Small intestine (tissue), 7 donors: ENCODE data around the gene TMEM50A. TPM values are rescaled to one million over a fixed set of nuclear protein-coding genes. Genes with fewer than 3 reads are reported as not detected.
"Not testable (repeated sequence)": the region's sequence is repeated elsewhere in the genome, so short reads cannot be mapped to it uniquely, and the experiment has no call there.

Experiments
- DNase-seq, 2 donors: peaks; one replicate each; pipeline versions ENCODE4 v3.0.0 to v3.0.0-alpha.2; 2013
- FAIRE-seq: peaks from 2 replicates; lab custom pipeline; 2012; peaks lifted over from hg19 to GRCh38; lab: Jason Lieb, UNC
- H3K27ac ChIP-seq, 3 donors: one replicate each; pipeline ENCODE4 v1.5.1; 2013; ENCODE audit warnings: low read length in 2 of 3, mild to moderate bottlenecking in 2 of 3, control low read depth in 1 of 3, inconsistent platforms in 1 of 3, low read depth in 1 of 3, moderate library complexity in 1 of 3
- H3K27me3 ChIP-seq, 3 donors: one replicate each; pipeline ENCODE4 v1.6.1; 2013; ENCODE audit warnings: low read length in 3 of 3, inconsistent platforms in 1 of 3; ENCODE audit not compliant: control insufficient read depth in 3 of 3, insufficient read depth in 3 of 3
- H3K36me3 ChIP-seq, 3 donors: one replicate each; pipeline ENCODE4 v1.6.1; 2013; ENCODE audit warnings: low read length in 3 of 3, inconsistent platforms in 1 of 3, low read depth in 1 of 3, mild to moderate bottlenecking in 1 of 3, moderate library complexity in 1 of 3; ENCODE audit not compliant: control insufficient read depth in 3 of 3, insufficient read depth in 2 of 3
- H3K4me1 ChIP-seq, 3 donors: one replicate each; pipeline ENCODE4 v1.6.1; 2013; ENCODE audit warnings: low read length in 2 of 3, inconsistent platforms in 1 of 3, low read depth in 1 of 3, mild to moderate bottlenecking in 1 of 3, moderate library complexity in 1 of 3; ENCODE audit not compliant: control insufficient read depth in 3 of 3, insufficient read depth in 2 of 3
- H3K4me3 ChIP-seq, 3 donors: one replicate each; pipeline ENCODE4 v1.5.1; 2013; ENCODE audit warnings: low read length in 3 of 3, control low read depth in 1 of 3, inconsistent platforms in 1 of 3, low read depth in 1 of 3, mild to moderate bottlenecking in 1 of 3, moderate library complexity in 1 of 3
- H3K9me3 ChIP-seq, 2 donors: one replicate each; pipeline ENCODE4 v1.6.1; 2013; ENCODE audit warnings: low read depth in 1 of 2, low read length in 1 of 2; ENCODE audit not compliant: control insufficient read depth in 2 of 2, insufficient read depth in 1 of 2
- WGBS, 3 donors: extraction: QIAGEN DNeasy Blood & Tissue Kit; methylation state at CpG; one replicate each; pipeline ENCODE4 v1.1.7; 2013; 5-methylcytosine and 5-hydroxymethylcytosine counted together
- polyA plus RNA-seq, 4 donors: library from polyadenylated mRNA; stranded (reverse) in 3 of 4; unstranded in 1 of 4; fragments of 200-250 nt in 3 of 4; fragments of 120-200 nt in 1 of 4; gene quantifications; one replicate each; pipeline versions ENCODE4 v1.2.1 to v1.2.3, GENCODE V29; 2013
- donor health status: healthy with polysubstance abuse.
- donor health status: control.
- donor health status: control.
- donor health status: Bipolar disorder and iron deficiency.
- donor health status: healthy.

Gene TMEM50A
- polyA plus RNA-seq, 4 donors = 45.9 to 77.6 (median 63.7) TPM

DNA sequence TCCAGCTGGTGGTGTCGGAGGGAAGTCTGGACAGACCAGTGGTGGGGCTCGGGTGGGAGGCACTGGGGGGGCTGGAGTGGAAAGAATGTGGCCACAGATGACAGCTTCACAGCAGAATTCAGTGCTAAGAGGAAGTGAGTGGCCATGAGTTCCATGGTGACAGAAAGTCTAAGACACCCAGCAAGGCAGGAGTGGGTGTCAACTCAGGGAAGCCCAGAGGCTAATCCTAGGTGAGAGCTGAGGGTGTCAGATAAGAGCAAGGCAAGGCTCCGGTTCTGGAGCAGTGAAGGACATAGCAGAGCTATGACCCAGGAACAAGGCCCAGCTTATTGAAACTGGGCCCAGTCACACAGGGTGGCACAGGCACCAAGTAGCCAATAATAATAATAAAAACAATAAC is 35.8 kb upstream of the TMEM50A start:
- not testable (repeated sequence) for DNase-seq, FAIRE-seq, H3K36me3 ChIP-seq, H3K4me3 ChIP-seq, H3K27me3 ChIP-seq, H3K9me3 ChIP-seq, H3K27ac ChIP-seq, H3K4me1 ChIP-seq
- WGBS, 3 donors = 82 to 89% (median 85%) methylated on average over 2 to 3 of the region's 3 CpGs

GRCh38 chr1:25304936-25305335 is 33.2 kb upstream of the TMEM50A start:
- not testable (repeated sequence) for H3K9me3 ChIP-seq, H3K4me1 ChIP-seq, H3K36me3 ChIP-seq, FAIRE-seq, DNase-seq, H3K4me3 ChIP-seq, H3K27me3 ChIP-seq, H3K27ac ChIP-seq
- 71 to 90% (median 81%) methylated on average over 3 to 4 of the region's 4 CpGs for WGBS, 3 donors

- not testable (repeated sequence) for DNase-seq, H3K27me3 ChIP-seq, H3K4me1 ChIP-seq, H3K4me3 ChIP-seq, H3K27ac ChIP-seq, FAIRE-seq, H3K9me3 ChIP-seq, H3K36me3 ChIP-seq
- no CpG with 5 or more reads among the region's 1 CpG for WGBS, 3 donors
These were observed 30.0 kb upstream of the TMEM50A start for GRCh38 chr1:25308168-25308567.

DNA sequence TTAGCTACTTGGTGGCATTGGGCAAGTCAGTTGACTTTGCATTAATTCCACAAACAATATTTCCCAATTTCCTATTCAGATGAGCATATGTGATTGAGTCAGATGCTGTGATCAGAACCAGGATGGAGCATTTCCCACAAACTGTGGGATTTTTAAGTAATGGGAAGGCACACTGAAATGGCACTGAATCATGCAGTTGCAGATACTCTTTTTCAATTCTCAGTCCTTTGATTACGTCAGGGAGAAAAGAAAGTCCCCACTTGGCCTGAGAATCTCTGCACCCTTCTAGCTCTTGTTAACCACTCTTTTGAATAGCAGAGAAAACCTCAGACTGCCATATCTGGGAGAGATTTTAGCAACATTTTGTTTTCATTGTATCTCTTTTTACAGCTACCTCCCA is 29.0 kb upstream of the TMEM50A start:
- 81 to 91% (median 83%) methylated on average over 1 of the region's 1 CpG for WGBS, 3 donors
- H3K4me3 ChIP-seq, DNase-seq, FAIRE-seq, H3K4me1 ChIP-seq, H3K27me3 ChIP-seq, H3K36me3 ChIP-seq, H3K9me3 ChIP-seq, H3K27ac ChIP-seq: not testable (repeated sequence)

DNA sequence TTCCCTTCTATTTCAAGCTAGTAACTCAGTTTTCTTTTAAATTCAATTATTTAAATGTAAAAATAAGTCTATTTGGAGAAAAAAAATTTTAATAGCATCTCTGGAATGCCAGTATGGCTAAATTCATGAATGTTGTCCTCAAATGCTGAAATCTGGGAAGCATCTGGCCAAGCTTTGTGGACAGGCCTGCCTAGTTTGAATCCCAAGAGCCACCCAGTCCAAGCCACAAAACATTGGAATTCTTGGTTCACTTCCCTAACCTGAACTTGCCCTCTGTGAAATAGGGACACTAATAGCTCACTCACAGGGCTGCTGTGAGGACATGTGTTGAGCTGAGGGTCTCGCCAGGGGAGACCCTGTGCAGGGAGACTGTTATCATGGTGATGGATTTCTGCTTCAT is 28.6 kb upstream of the TMEM50A start:
- H3K4me1 ChIP-seq, H3K36me3 ChIP-seq, H3K27ac ChIP-seq, FAIRE-seq, H3K27me3 ChIP-seq, DNase-seq, H3K9me3 ChIP-seq, H3K4me3 ChIP-seq: not testable (repeated sequence)
- WGBS, 3 donors = 95 to 96% (median 95%) methylated on average over 1 of the region's 1 CpG

DNA sequence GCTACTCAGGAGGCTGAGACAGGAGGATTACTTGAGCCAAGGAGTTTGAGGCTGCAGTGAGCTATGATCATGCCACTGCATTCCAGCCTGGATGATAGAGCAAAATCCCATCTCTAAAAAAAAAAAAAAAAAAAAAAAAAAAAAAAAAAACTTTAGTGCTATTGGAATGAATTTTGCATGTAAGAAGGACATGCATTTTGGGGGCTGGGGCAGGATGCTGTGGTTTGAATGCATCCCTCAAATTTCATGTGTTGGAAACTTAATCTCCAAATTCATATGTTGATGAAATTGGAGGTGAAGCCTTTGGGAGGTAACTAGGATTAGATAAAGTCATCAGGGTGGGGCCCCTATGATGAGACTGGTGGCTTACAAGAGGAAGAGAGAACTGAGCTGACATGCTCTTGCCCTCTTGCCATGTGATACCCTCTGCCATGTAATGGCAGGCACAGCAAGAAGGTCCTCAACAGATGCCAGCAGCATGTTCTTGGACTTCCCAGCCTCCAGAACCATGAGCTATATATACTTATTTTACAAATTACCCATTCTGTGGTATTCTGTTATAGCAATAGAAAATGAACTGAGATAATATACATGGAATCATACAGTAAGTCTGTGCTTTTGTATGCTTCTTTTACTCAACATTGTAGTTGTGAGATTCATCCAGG is 25.2 kb upstream of the TMEM50A start:
- not testable (repeated sequence) for H3K27me3 ChIP-seq, H3K4me3 ChIP-seq, FAIRE-seq, H3K36me3 ChIP-seq, H3K27ac ChIP-seq, DNase-seq, H3K4me1 ChIP-seq, H3K9me3 ChIP-seq

DNA sequence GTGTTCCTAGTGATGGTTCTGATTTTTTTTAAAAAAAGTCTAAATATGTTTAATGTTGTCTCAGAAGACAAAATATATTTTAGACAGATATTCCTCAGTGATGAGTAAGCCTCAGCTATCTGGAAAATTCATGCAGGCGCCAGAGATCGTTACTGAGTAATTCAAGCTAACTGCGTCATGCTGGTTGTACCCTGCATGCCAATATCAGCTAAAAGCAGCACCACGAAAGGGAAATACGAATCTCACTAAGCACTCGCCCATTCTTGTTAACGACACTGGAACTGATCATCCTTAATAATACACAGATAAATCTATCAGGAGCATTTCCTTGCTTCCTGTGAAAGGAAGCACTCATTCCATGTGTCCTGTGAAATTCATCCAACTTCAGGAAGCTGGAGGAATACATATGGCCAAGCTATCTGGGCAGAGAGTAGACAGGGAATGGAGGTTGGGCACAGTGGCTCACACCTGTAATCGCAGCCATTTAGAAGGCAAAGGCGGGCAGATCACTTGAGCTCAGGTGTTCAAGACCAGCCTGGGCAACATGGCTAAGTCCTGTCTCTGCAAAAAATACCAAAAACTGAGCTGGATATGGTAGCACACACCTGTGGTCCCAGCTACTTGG is 17.7 kb upstream of the TMEM50A start:
- H3K27me3 ChIP-seq, H3K4me3 ChIP-seq, H3K36me3 ChIP-seq, H3K9me3 ChIP-seq, H3K4me1 ChIP-seq, FAIRE-seq, H3K27ac ChIP-seq, DNase-seq: not testable (repeated sequence)
- WGBS, 3 donors = 84 to 95% (median 93%) methylated on average over 9 of the region's 9 CpGs

- H3K4me1 ChIP-seq, H3K36me3 ChIP-seq, H3K27me3 ChIP-seq, H3K27ac ChIP-seq, FAIRE-seq, DNase-seq, H3K4me3 ChIP-seq, H3K9me3 ChIP-seq: not testable (repeated sequence)
- WGBS, 3 donors = 84 to 93% (median 86%) methylated on average over 6 to 8 of the region's 9 CpGs
These were observed 16.0 kb upstream of the TMEM50A start for GRCh38 chr1:25322127-25322526.

DNA sequence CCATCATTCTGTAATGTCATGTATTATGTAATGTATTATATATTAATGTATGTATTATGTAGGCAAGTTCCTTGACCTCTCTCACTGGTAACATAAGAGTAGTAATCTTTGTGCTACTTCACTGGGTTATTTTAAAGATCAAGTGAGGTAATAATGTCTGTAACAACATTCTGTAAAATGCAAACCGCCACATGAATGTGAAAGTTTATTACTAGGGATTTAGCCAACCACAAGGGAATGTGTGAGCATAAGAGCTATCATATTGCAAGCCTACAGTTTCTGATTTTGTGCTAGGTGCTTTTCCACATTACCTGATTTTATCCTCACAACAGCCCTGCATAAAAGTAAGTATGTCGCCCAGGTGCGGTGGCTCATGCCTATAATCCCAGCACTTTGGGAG is 13.7 kb upstream of the TMEM50A start:
- not testable (repeated sequence) for FAIRE-seq

More for the DNA sequence above, 13.7 kb upstream of the TMEM50A start:
- H3K27ac ChIP-seq, H3K4me1 ChIP-seq, H3K36me3 ChIP-seq, H3K27me3 ChIP-seq, H3K9me3 ChIP-seq, DNase-seq, H3K4me3 ChIP-seq: not testable (repeated sequence)
- WGBS, 3 donors = 92 to 98% (median 96%) methylated on average over 3 of the region's 3 CpGs
